Endothelial cell of umbilical vein (primary cell): ENCODE data around the gene COG4. TPM values are rescaled to one million over a fixed set of nuclear protein-coding genes. Genes with fewer than 3 reads are reported as not detected.
"Not testable (repeated sequence)": the region's sequence is repeated elsewhere in the genome, so short reads cannot be mapped to it uniquely, and the experiment has no call there.

Experiments used
- BruUV-seq: library from RNA; stranded (reverse); fragments of 400-500 nt; replicated peaks from 2 replicates; lab custom pipeline; 2021; lab: Mats Ljungman, UMichigan
- CTCF ChIA-PET: fragments of 300-600, 350-600 bp; sonication (Branson Sonifier 250); formaldehyde crosslinking; loops from one replicate; lab custom pipeline; 2021; ENCODE audit warnings: antibody characterized with exemption, inconsistent platforms; lab: Charles Lee
- POLR2A ChIA-PET: fragments of 300-600, 350-600 bp; sonication (Branson Sonifier 250); formaldehyde crosslinking; loops from one replicate; lab custom pipeline; 2021; ENCODE audit warnings: antibody characterized with exemption, inconsistent platforms; lab: Charles Lee
- DNase-seq: peaks from one replicate; pipeline ENCODE4 v3.0.0-alpha.2; 2011; ENCODE audit warnings: low read depth, low spot score
- FAIRE-seq: peaks from 2 replicates; lab custom pipeline; 2011; peaks lifted over from hg19 to GRCh38; lab: Jason Lieb, UNC
- H2AFZ ChIP-seq: 2 replicates; pipeline ENCODE4 v1.6.0; 2012; ENCODE audit warnings: low read depth, low read length, control low read depth, inconsistent platforms
- H3K27ac ChIP-seq: 2 replicates; pipeline ENCODE4 v1.5.1; 2011; ENCODE audit warnings: low read depth, mild to moderate bottlenecking, control low read depth, low read length, moderate library complexity; ENCODE audit not compliant: insufficient read depth
- H3K27me3 ChIP-seq, 2 experiments: 2 replicates each; pipeline versions ENCODE4 v1.6.0 to v1.6.1; 2011; ENCODE audit warnings: low read length in 2 of 2, mixed read lengths in 1 of 2; ENCODE audit not compliant: control insufficient read depth in 2 of 2, insufficient read depth in 2 of 2
- H3K36me3 ChIP-seq, 2 experiments: 2 replicates in 1 of 2; 3 replicates in 1 of 2; pipeline ENCODE4 v1.5.1; 2011; ENCODE audit warnings: low read length in 2 of 2, mild to moderate bottlenecking in 1 of 2, moderate library complexity in 1 of 2; ENCODE audit not compliant: control insufficient read depth in 2 of 2, insufficient read depth in 2 of 2; ENCODE audit errors: extremely low read depth in 1 of 2
- H3K4me1 ChIP-seq: 3 replicates; pipeline ENCODE4 v1.5.1; 2011; ENCODE audit warnings: mild to moderate bottlenecking, low read length; ENCODE audit not compliant: control insufficient read depth, insufficient read depth; ENCODE audit errors: extremely low read depth
- H3K4me2 ChIP-seq: 2 replicates; pipeline ENCODE4 v1.6.1; 2011; ENCODE audit warnings: low read length, control low read depth, mixed read lengths; ENCODE audit not compliant: insufficient read depth
- H3K4me3 ChIP-seq, 3 experiments: fragments of 200-600 bp in 1 of 3; sonication (generic), shearing (Covaris generic) in 1 of 3; replicated peaks in 1 of 3; 2 replicates each; pipeline ENCODE4 v1.5.1; 2011 to 2016; ENCODE audit warnings: control low read depth in 3 of 3, low read length in 3 of 3, mild to moderate bottlenecking in 2 of 3, inconsistent platforms in 1 of 3, low read depth in 1 of 3, moderate library complexity in 1 of 3; ENCODE audit not compliant: insufficient read depth in 1 of 3
- H3K79me2 ChIP-seq: 2 replicates; pipeline ENCODE4 v1.6.0; 2012; ENCODE audit warnings: low read length, inconsistent platforms; ENCODE audit not compliant: control insufficient read depth, insufficient read depth
- H3K9ac ChIP-seq: replicated peaks from 2 replicates; pipeline ENCODE3; 2011; ENCODE audit warnings: low read length, control low read depth; ENCODE audit not compliant: insufficient read depth; ENCODE audit errors: extremely low read depth
- H3K9me1 ChIP-seq: replicated peaks from 3 replicates; pipeline ENCODE4 v1.6.0; 2011; ENCODE audit warnings: mild to moderate bottlenecking, low read length; ENCODE audit not compliant: control insufficient read depth, insufficient read depth; ENCODE audit errors: extremely low read depth
- H3K9me3 ChIP-seq: replicated peaks from 2 replicates; pipeline ENCODE4 v1.5.1; 2012; ENCODE audit warnings: low read length, inconsistent platforms; ENCODE audit not compliant: control insufficient read depth, insufficient read depth
- H4K20me1 ChIP-seq: replicated peaks from 2 replicates; pipeline ENCODE3; 2011; ENCODE audit warnings: mild to moderate bottlenecking, low read length; ENCODE audit not compliant: control insufficient read depth, insufficient read depth; ENCODE audit errors: extremely low read depth
- EZH2 ChIP-seq: IDR thresholded peaks from 2 replicates; pipeline ENCODE4 v1.6.1; 2012; ENCODE audit warnings: borderline replicate concordance, low read depth, mild to moderate bottlenecking, moderate library complexity, low read length, inconsistent platforms; ENCODE audit not compliant: severe bottlenecking
- FOS ChIP-seq: IDR thresholded peaks from 2 replicates; pipeline ENCODE4 v1.6.1; 2011; ENCODE audit warnings: mild to moderate bottlenecking, low read length, moderate library complexity, borderline replicate concordance; ENCODE audit not compliant: insufficient read depth
- GATA2 ChIP-seq: IDR thresholded peaks from 2 replicates; pipeline ENCODE4 v1.7.0; 2011; ENCODE audit warnings: low read depth, mild to moderate bottlenecking, moderate library complexity, mixed read lengths, low read length; ENCODE audit not compliant: insufficient read length, insufficient read depth
- JUN ChIP-seq: IDR thresholded peaks from 2 replicates; pipeline ENCODE4 v1.6.1; 2011; ENCODE audit warnings: borderline replicate concordance, low read depth; ENCODE audit not compliant: insufficient read length, insufficient read depth
- MYC ChIP-seq: IDR thresholded peaks from one replicate; pipeline ENCODE4 v1.6.1; 2011; ENCODE audit warnings: mild to moderate bottlenecking, low read depth, low read length
- POLR2A ChIP-seq: IDR thresholded peaks from 2 replicates; pipeline ENCODE4 v1.6.1; 2012; ENCODE audit warnings: low read depth, mild to moderate bottlenecking, control low read depth, low read length
- POLR2AphosphoS5 ChIP-seq: IDR thresholded peaks from 2 replicates; pipeline ENCODE4 v1.6.1; 2012; ENCODE audit warnings: low read depth, mild to moderate bottlenecking, control low read depth, low read length, moderate library complexity; ENCODE audit not compliant: insufficient read depth
- dilution Hi-C: fragments of 300-500 bp; cut with MboI; formaldehyde crosslinking; loops from one replicate; pipeline ENCODE4 v1.15.0; 2019; ENCODE audit warnings: low sequenced_read_pairs; ENCODE audit not compliant: extremely low pct_ligation_motif_present
- intact Hi-C: fragments of 100-400 bp; cut with micrococcal nuclease; formaldehyde crosslinking; loops from one replicate; pipeline ENCODE4 v1.10.0; 2022
- polyA plus RNA-seq, 4 experiments: library from polyadenylated mRNA; depleted of rRNA in 3 of 4; stranded (reverse) in 3 of 4; unstranded in 1 of 4; fragments of >200 nt; gene quantifications; 2 replicates each; pipeline versions ENCODE4 v1.2.1 to v1.2.3, GENCODE V29; 2011 to 2012; ENCODE audit warnings: missing spikeins in 1 of 4
- total RNA-seq: library from RNA; stranded (reverse); gene quantifications from 2 replicates; pipeline ENCODE4 v1.2.3, GENCODE V29; 2021
- TF ChIP-seq, protein P1 (sequence below): IDR thresholded peaks from 2 replicates; pipeline ENCODE4 v1.6.1; 2011; ENCODE audit not compliant: insufficient read depth, insufficient read length
- TF ChIP-seq, protein P2 (sequence below), 2 donors: IDR thresholded peaks; 1 replicate in 1 of 2; 2 replicates in 1 of 2; pipeline ENCODE4 v1.5.1; 2011; ENCODE audit warnings: low read length in 2 of 2, mild to moderate bottlenecking in 2 of 2, moderate library complexity in 2 of 2, control low read depth in 1 of 2, inconsistent platforms in 1 of 2, low read depth in 1 of 2; ENCODE audit not compliant: insufficient read depth in 1 of 2; ENCODE audit errors: extremely low read depth in 1 of 2

Gene COG4
- total and polyA plus RNA-seq, 2 donors (not counting 3 experiments of a cell fraction or from before 2014, with no cell fraction given): 53.7 to 61.2 TPM

DNA sequence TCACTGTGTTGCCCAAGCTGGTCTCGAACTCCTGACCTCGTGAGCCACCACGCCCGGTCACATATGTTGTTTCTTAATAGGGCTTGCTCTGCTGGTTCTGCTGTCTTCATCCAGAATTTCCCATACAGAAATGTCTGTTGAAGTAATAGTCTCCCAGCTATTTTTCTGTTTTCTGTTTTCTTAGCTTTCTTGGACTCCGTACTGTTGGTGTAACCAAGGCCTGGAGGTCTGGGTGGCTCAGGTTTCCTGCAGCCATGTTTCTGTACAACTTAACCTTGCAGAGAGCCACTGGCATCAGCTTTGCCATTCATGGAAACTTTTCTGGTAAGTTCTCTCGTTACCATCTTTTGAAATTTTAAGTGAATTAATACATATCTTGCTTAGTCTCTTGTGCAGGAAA, 3.0 kb upstream of the COG4 start:
- H3K36me3 ChIP-seq: peaks cover 12 to 17% of the 10 kb centered on the region in 2 experiments
- POLR2A ChIA-PET: no interaction called here
- no peaks in the 10 kb centered on the region for H3K27me3 ChIP-seq
- FAIRE-seq: no peak
- H3K9me3 ChIP-seq: no peaks in the 10 kb centered on the region
- CTCF ChIA-PET: no interaction called here
- dilution Hi-C loops: loop anchor here (25.0 kb wide), 1 partner anchor 136 kb away; no protein-coding TSS in a partner anchor
- no peak overlapping the region for H2AFZ ChIP-seq
- H3K4me1 ChIP-seq: peaks cover 36% of the 10 kb centered on the region
- H3K79me2 ChIP-seq: peaks cover 88% of the 10 kb centered on the region
- peak overlapping the region; percentile 84 for H3K4me2 ChIP-seq
- no TSS peak for BruUV-seq
- H3K4me3 ChIP-seq: peak overlapping the region in 1 of 3 experiments; percentile 37
- no peak overlapping the region for H3K9ac ChIP-seq
- no peak for DNase-seq
- H3K27ac ChIP-seq: no peak overlapping the region
- peaks cover 8% of the 10 kb centered on the region for H4K20me1 ChIP-seq
- intact Hi-C loops: loop anchor here (5.0 kb wide), 1 partner anchor 46 kb away; no protein-coding TSS in a partner anchor
- H3K9me1 ChIP-seq: no peaks in the 10 kb centered on the region
- no peak for TF ChIP-seq MYC
- no peak for TF ChIP-seq POLR2A
- no peak for TF ChIP-seq EZH2
- TF ChIP-seq POLR2AphosphoS5: no peak
- TF ChIP-seq, protein P1, sequence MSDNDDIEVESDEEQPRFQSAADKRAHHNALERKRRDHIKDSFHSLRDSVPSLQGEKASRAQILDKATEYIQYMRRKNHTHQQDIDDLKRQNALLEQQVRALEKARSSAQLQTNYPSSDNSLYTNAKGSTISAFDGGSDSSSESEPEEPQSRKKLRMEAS: no peak
- TF ChIP-seq, protein P2, sequence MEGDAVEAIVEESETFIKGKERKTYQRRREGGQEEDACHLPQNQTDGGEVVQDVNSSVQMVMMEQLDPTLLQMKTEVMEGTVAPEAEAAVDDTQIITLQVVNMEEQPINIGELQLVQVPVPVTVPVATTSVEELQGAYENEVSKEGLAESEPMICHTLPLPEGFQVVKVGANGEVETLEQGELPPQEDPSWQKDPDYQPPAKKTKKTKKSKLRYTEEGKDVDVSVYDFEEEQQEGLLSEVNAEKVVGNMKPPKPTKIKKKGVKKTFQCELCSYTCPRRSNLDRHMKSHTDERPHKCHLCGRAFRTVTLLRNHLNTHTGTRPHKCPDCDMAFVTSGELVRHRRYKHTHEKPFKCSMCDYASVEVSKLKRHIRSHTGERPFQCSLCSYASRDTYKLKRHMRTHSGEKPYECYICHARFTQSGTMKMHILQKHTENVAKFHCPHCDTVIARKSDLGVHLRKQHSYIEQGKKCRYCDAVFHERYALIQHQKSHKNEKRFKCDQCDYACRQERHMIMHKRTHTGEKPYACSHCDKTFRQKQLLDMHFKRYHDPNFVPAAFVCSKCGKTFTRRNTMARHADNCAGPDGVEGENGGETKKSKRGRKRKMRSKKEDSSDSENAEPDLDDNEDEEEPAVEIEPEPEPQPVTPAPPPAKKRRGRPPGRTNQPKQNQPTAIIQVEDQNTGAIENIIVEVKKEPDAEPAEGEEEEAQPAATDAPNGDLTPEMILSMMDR (IDR thresholded peaks at IDR 0.05; ENCODE audit: extremely low read depth in 1 of 2, insufficient read depth in 1 of 2, low read depth in 1 of 2, low read length in 2 of 2): no peak
- TF ChIP-seq FOS: no peak
- TF ChIP-seq GATA2: no peak
- no peak for TF ChIP-seq JUN

DNA sequence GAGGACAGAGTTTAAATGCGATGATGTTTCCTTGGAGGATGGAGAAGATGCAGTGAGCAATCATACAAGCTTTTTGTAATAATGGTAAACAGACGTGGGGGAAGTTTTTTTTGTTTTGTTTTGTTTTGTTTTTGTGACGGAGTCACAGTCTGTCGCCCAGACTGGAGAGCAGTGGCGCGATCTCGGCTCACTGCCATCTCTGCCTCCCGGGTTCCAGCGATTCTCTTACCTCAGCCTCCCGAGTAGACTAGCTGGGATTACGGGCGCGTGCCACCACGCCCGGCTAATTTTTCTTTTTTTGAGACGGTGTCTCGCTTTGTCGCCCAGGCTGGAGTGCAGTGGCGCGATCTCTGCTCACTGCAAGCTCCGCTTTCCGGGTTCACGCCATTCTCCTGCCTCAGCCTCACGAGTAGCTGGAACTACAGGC, 1.1 kb upstream of the COG4 start:
- intact Hi-C loops, H3K36me3 ChIP-seq, dilution Hi-C loops, H3K27me3 ChIP-seq, H3K9me3 ChIP-seq, H2AFZ ChIP-seq, DNase-seq, H3K9me1 ChIP-seq, H4K20me1 ChIP-seq: not testable (repeated sequence)
- ChIA-PET CTCF (interaction anchor here (1.2 to 1.8 kb wide), 5 partner anchors 16 to 247 kb away, joined by 3 to 14 read pairs (median 8); no protein-coding TSS in a partner anchor), POLR2A (interaction anchor here (1.7 kb wide), 1 partner anchor 144 kb away, joined by 8 read pairs; no protein-coding TSS in a partner anchor)
- Histone ChIP-seq H3K4me3 (peak overlapping the region; percentile 54 to 94 (median 85)), H3K9ac (peak overlapping the region; percentile 93), H3K4me1 (peaks cover 47% of the 10 kb centered on the region), H3K27ac (peak overlapping the region; percentile 82), H3K4me2 (peak overlapping the region; percentile 93), H3K79me2 (peaks cover 69% of the 10 kb centered on the region)
- TSS peak; percentile 52 for BruUV-seq
- FAIRE-seq: peak; percentile 4
